H1 (cell line): ENCODE measurements around the gene F8. TPM values are rescaled to one million over a fixed set of nuclear protein-coding genes. Genes with fewer than 3 reads are reported as not detected.

Experiments used
- EGR1 ChIP-seq: IDR thresholded peaks from 2 replicates; pipeline ENCODE4 v1.6.1; 2011; ENCODE audit warnings: low read depth, low read length, borderline replicate concordance
- SRF ChIP-seq: IDR thresholded peaks from 2 replicates; pipeline ENCODE4 v1.6.1; 2011; ENCODE audit warnings: mild to moderate bottlenecking, low read depth, low read length, moderate library complexity
- polyA plus RNA-seq, 7 experiments: library from polyadenylated mRNA; depleted of rRNA in 3 of 7; stranded (reverse) in 5 of 7; unstranded in 2 of 7; fragments of >200 nt in 5 of 7; fragments of 200-250 nt in 2 of 7; gene quantifications; 1 replicate in 5 of 7; 2 replicates in 1 of 7; 4 replicates in 1 of 7; pipeline versions ENCODE4 v1.2.1 to v1.2.3, GENCODE V29; 2011 to 2013; ENCODE audit warnings: missing spikeins in 2 of 7, mixed read lengths in 2 of 7
- total RNA-seq: library from RNA; stranded (reverse); fragmentation: NEBNext Ultra II Directional; extraction: Animal tissue kit (Norgen Biotek cat#: 25700); gene quantifications from 2 replicates; pipeline ENCODE4 v1.2.1, GENCODE V29; 2021

F8 gene
- total and polyA plus RNA-seq, 2 of the 8 experiments (the other 6 are each of a cell fraction or from before 2014, with no cell fraction given) = 1.1 to 2.6 TPM

DNA sequence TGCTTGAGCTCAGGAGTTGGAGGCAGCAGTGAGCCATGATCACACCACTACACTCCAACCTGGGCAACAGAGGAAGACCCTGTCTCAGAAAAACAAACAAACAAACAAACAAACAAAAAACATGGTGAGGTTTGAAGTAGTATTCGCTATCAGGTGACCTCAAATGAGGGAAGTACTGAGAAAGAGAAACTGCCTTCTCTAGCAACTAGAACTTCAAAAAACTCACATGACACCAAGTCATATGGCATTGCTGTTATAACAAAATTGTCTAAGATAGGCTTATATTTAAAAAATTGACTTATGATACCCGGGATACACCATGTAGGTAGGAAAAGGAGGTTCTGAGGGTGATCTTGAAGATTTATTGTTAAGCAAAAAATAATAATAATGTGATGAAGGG lies 227.5 kb downstream of the F8 start (continued):
- TF ChIP-seq EGR1 (no peak), SRF (no peak)
- TF ChIP-seq, all 59 proteins: peak for 0
